22Rv1 (cell line): ENCODE data around the gene RLN3.

Experiments used
- CTCF ChIP-seq: fragments of 450-650 bp; IDR thresholded peaks from 2 replicates; pipeline ENCODE4 v1.5.1; 2017; ENCODE audit warnings: mild to moderate bottlenecking
- ZFX ChIP-seq: fragments of 450-650 bp; IDR thresholded peaks from 2 replicates; pipeline ENCODE4 v1.6.1; 2017; ENCODE audit warnings: antibody characterized with exemption, borderline replicate concordance

- no peak for TF ChIP-seq CTCF
- no peak for TF ChIP-seq ZFX
Observed at GRCh38 chr19:13985771-13986347, 42.1 kb upstream of the RLN3 start.
